Keratinocyte (primary cell): Measurements from ENCODE around the gene SKP1.

Experiments used
- EZH2 ChIP-seq: IDR thresholded peaks from one replicate; pipeline ENCODE4 v1.6.1; 2012; ENCODE audit warnings: inconsistent platforms, mild to moderate bottlenecking, low read length, moderate library complexity
- TF ChIP-seq, protein P1 (sequence below), 3 experiments: IDR thresholded peaks in 1 of 3; conservative IDR thresholded peaks in 1 of 3; optimal IDR thresholded peaks in 1 of 3; 2 replicates in 2 of 3; 3 replicates in 1 of 3; pipeline versions ENCODE3 to v1.5.1; 2011; ENCODE audit warnings: low read length in 3 of 3, mild to moderate bottlenecking in 3 of 3, moderate library complexity in 2 of 3, control low read depth in 1 of 3, inconsistent platforms in 1 of 3; ENCODE audit not compliant: insufficient read depth in 2 of 3; ENCODE audit errors: extremely low read depth in 1 of 3

DNA sequence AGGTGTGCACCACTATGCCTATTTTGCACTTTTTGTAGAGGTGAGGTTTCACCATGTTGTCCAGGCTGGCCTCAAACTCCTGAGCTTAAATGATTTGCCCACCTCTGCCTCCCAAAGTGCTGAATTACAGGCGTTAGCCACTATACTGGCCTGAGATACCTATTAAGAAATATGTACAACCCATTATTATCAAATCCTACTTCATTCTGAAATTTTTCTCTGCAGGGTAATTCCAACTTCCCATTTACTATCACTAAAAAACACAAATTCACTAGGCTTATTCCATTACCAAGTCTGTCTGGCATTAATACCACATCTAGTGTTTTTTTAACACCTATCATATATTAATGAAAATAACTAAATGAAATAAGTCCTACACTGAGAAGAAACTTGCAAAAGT, 30.9 kb upstream of the SKP1 start:
- TF ChIP-seq, protein P1, sequence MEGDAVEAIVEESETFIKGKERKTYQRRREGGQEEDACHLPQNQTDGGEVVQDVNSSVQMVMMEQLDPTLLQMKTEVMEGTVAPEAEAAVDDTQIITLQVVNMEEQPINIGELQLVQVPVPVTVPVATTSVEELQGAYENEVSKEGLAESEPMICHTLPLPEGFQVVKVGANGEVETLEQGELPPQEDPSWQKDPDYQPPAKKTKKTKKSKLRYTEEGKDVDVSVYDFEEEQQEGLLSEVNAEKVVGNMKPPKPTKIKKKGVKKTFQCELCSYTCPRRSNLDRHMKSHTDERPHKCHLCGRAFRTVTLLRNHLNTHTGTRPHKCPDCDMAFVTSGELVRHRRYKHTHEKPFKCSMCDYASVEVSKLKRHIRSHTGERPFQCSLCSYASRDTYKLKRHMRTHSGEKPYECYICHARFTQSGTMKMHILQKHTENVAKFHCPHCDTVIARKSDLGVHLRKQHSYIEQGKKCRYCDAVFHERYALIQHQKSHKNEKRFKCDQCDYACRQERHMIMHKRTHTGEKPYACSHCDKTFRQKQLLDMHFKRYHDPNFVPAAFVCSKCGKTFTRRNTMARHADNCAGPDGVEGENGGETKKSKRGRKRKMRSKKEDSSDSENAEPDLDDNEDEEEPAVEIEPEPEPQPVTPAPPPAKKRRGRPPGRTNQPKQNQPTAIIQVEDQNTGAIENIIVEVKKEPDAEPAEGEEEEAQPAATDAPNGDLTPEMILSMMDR (optimal IDR thresholded peaks at IDR 0.05 in 1 of 3, IDR thresholded peaks at IDR 0.05 in 1 of 3, conservative IDR thresholded peaks at IDR 0.05 in 1 of 3; ENCODE audit: extremely low read depth in 1 of 3, insufficient read depth in 2 of 3, low read length in 3 of 3), result no peak
- no peak for TF ChIP-seq EZH2
